Neutrophil (primary cell): ENCODE results near the gene BNC2.

ENCODE experiments used
- H3K27ac ChIP-seq: fragments of 200-600 bp; sonication (generic); 2 replicates; pipeline ENCODE4 v1.5.1; 2016; ENCODE audit warnings: mild to moderate bottlenecking, moderate library complexity
- H3K27me3 ChIP-seq: fragments of 200-600 bp; sonication (generic); 2 replicates; pipeline ENCODE4 v1.6.0; 2016; ENCODE audit warnings: mild to moderate bottlenecking
- H3K36me3 ChIP-seq: fragments of 200-600 bp; sonication (generic); 2 replicates; pipeline ENCODE4 v1.5.1; 2017
- H3K4me1 ChIP-seq, 2 experiments: fragments of 200-600 bp in 1 of 2; sonication (generic) in 1 of 2; 1 replicate in 1 of 2; 2 replicates in 1 of 2; pipeline versions ENCODE4 v1.5.1 to v1.6.1; 2013 to 2016; ENCODE audit warnings: low read depth in 1 of 2, low read length in 1 of 2, mild to moderate bottlenecking in 1 of 2, moderate library complexity in 1 of 2; ENCODE audit not compliant: control insufficient read depth in 1 of 2, insufficient read depth in 1 of 2
- H3K4me3 ChIP-seq, 2 experiments: fragments of 200-600 bp in 1 of 2; sonication (generic) in 1 of 2; 1 replicate in 1 of 2; 2 replicates in 1 of 2; pipeline ENCODE4 v1.5.1; 2013 to 2016; ENCODE audit warnings: low read depth in 1 of 2, low read length in 1 of 2, mild to moderate bottlenecking in 1 of 2, moderate library complexity in 1 of 2
- H3K9me3 ChIP-seq: fragments of 200-600 bp; sonication (generic); 2 replicates; pipeline ENCODE4 v1.5.1; 2016
- CTCF ChIP-seq: fragments of 200-600 bp; sonication (generic); IDR thresholded peaks from 2 replicates; pipeline ENCODE4 v1.5.1; 2016; ENCODE audit warnings: antibody characterized with exemption

Gene BNC2

GRCh38 chr9:16654596-16655126, 215.8 kb downstream of the BNC2 start:
- TF ChIP-seq CTCF: no peak
- no peak overlapping the region for H3K4me3 ChIP-seq
- H3K4me1 ChIP-seq: no peaks in the 10 kb centered on the region
- H3K36me3 ChIP-seq: no peaks in the 10 kb centered on the region
- H3K9me3 ChIP-seq: no peaks in the 10 kb centered on the region
- H3K27me3 ChIP-seq: no peaks in the 10 kb centered on the region
- H3K27ac ChIP-seq: no peak overlapping the region

DNA sequence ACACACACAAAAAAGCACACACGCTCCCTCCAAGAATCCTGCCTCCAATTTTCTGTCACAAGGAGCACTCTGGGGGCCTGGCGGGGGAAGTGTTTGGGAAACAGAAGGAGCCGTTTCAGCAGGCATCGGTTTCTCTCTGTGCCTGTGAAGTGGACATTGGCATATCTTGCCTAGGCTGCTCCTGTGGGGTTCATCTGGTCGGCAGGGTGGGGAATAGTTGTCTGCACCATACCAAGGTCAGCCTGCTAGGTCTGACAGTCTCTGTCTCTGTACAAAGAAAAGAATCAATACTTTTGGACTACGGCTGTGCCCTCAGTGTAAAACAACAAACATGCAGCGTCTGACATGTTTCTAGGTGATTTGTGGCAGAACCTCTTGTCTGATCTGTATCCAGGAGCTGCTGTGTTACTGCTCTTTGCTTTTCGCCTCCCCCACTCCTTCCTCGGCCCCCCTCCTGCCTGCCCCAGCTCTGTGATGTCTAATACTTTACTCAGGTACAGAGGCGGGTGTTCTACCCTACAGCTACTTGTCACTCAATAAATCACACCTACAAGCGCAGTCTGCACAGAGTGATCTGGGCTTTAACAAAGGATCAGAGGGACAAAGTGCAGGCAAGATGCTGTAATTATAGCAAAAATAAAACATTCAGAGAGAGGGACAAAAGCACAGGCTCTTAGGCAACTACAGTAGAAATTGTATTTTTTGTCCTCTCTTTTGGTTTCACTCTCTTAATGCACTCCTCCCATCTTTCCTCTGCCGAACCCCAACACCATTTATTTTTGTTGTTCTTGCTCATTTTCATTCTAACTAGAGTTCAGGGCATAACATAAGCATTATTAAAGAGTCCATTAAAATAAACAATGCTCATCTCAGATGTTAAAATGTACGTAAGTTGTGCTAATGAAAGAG, 216.7 kb downstream of the BNC2 start:
- no peaks in the 10 kb centered on the region for H3K27me3 ChIP-seq
- H3K4me1 ChIP-seq: no peaks in the 10 kb centered on the region
- no peaks in the 10 kb centered on the region for H3K36me3 ChIP-seq
- H3K27ac ChIP-seq: no peak overlapping the region
- H3K4me3 ChIP-seq: no peak overlapping the region
- H3K9me3 ChIP-seq: no peaks in the 10 kb centered on the region
- TF ChIP-seq CTCF: no peak

DNA sequence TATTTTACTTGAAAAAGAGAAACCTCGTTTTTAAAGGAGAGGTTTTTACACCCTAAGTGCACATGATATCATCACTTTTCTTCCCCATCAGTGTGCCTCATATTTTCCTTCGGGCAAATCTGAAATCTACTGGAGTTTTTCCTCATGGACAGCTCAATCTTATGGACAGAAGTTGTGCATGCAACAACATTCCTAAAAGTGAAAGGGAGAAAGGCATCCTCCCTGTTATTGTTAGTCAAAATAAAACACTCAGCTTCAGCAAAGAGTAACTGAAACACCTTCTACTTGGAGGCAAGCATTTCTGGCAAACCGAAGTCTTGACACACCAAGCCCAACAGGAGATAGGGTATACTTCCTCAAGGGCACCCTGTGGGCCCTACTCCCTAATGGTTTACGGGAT, 217.9 kb downstream of the BNC2 start:
- no peak for TF ChIP-seq CTCF
- no peaks in the 10 kb centered on the region for H3K27me3 ChIP-seq
- H3K4me1 ChIP-seq: no peaks in the 10 kb centered on the region
- H3K27ac ChIP-seq: no peak overlapping the region
- H3K36me3 ChIP-seq: no peaks in the 10 kb centered on the region
- no peak overlapping the region for H3K4me3 ChIP-seq
- no peaks in the 10 kb centered on the region for H3K9me3 ChIP-seq

- TF ChIP-seq CTCF: no peak
- H3K27me3 ChIP-seq: no peaks in the 10 kb centered on the region
- H3K27ac ChIP-seq: no peak overlapping the region
- no peak overlapping the region for H3K4me3 ChIP-seq
- no peaks in the 10 kb centered on the region for H3K4me1 ChIP-seq
- H3K36me3 ChIP-seq: no peaks in the 10 kb centered on the region
- H3K9me3 ChIP-seq: no peaks in the 10 kb centered on the region
Observed at GRCh38 chr9:16651446-16651964, 219.0 kb downstream of the BNC2 start.

DNA sequence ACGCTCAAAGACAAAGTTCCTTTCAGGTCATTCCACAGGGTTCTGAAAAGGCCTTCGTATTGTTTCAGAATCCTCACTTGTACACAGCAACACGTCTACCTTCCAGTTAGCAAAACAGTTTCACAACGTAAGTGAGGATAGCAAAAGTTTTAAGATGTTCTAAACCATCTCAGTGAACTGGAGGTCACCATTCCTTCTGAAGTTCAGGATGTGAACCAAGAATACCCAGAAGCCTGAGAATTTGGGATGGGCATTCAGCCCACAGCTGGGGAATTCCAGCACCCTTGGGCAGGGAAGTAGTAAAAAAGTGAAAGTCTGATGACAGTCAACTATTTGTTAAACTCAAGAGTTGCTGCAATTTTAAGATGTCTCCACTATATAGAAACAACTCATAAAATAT, 224.5 kb downstream of the BNC2 start:
- Histone ChIP-seq H3K9me3 (no peaks in the 10 kb centered on the region), H3K27ac (no peak overlapping the region), H3K4me1 (no peaks in the 10 kb centered on the region), H3K36me3 (no peaks in the 10 kb centered on the region), H3K4me3 (no peak overlapping the region), H3K27me3 (no peaks in the 10 kb centered on the region)
- no peak for TF ChIP-seq CTCF
